Fibroblast of lung (primary cell): ENCODE results near the gene GPR162. TPM values are rescaled to one million over a fixed set of nuclear protein-coding genes. Genes with fewer than 3 reads are reported as not detected.

Source experiments
- DNase-seq, 2 donors: peaks; one replicate each; pipeline versions ENCODE4 v3.0.0 to v3.0.0-alpha.2; 2010; ENCODE audit warnings: low read depth in 2 of 2
- H2AFZ ChIP-seq: 2 replicates; pipeline ENCODE4 v1.5.1; 2012; ENCODE audit warnings: low read length, control low read depth, inconsistent platforms
- H3K27ac ChIP-seq: 2 replicates; pipeline ENCODE4 v1.5.1; 2011; ENCODE audit warnings: low read length, control low read depth; ENCODE audit not compliant: insufficient read depth
- H3K27me3 ChIP-seq: 2 replicates; pipeline ENCODE4 v1.5.1; 2011; ENCODE audit warnings: mild to moderate bottlenecking, low read length; ENCODE audit not compliant: control insufficient read depth, insufficient read depth
- H3K36me3 ChIP-seq: 2 replicates; pipeline ENCODE4 v1.5.1; 2011; ENCODE audit warnings: low read length; ENCODE audit not compliant: control insufficient read depth, insufficient read depth
- H3K4me1 ChIP-seq: 2 replicates; pipeline ENCODE4 v1.5.1; 2011; ENCODE audit warnings: low read length; ENCODE audit not compliant: control insufficient read depth, insufficient read depth; ENCODE audit errors: extremely low read depth
- H3K4me2 ChIP-seq: 2 replicates; pipeline ENCODE4 v1.5.1; 2011; ENCODE audit warnings: low read length, control low read depth; ENCODE audit not compliant: insufficient read depth; ENCODE audit errors: extremely low read depth
- H3K4me3 ChIP-seq, 4 experiments: fragments of 200-600 bp in 1 of 4; sonication (generic) in 1 of 4; replicated peaks in 1 of 4; 2 replicates each; pipeline ENCODE4 v1.5.1; 2011 to 2016; ENCODE audit warnings: low read length in 4 of 4, low read depth in 3 of 4, mild to moderate bottlenecking in 3 of 4, control low read depth in 2 of 4, inconsistent platforms in 1 of 4, mixed read lengths in 1 of 4; ENCODE audit not compliant: insufficient read depth in 1 of 4; ENCODE audit errors: control extremely low read depth in 1 of 4
- H3K79me2 ChIP-seq: 2 replicates; pipeline ENCODE4 v1.5.1; 2012; ENCODE audit warnings: mild to moderate bottlenecking, low read length, inconsistent platforms; ENCODE audit not compliant: control insufficient read depth, insufficient read depth
- H3K9ac ChIP-seq: 2 replicates; pipeline ENCODE4 v1.5.1; 2011; ENCODE audit warnings: mild to moderate bottlenecking, low read length, control low read depth; ENCODE audit not compliant: insufficient read depth
- H3K9me3 ChIP-seq: 2 replicates; pipeline ENCODE4 v1.5.1; 2012; ENCODE audit warnings: low read depth, low read length; ENCODE audit not compliant: control insufficient read depth, insufficient read depth
- H4K20me1 ChIP-seq: 2 replicates; pipeline ENCODE4 v1.5.1; 2011; ENCODE audit warnings: low read length; ENCODE audit not compliant: control insufficient read depth, insufficient read depth; ENCODE audit errors: extremely low read depth
- EZH2 ChIP-seq: IDR thresholded peaks from 2 replicates; pipeline ENCODE4 v1.5.1; 2012; ENCODE audit warnings: low read length, control low read depth, mild to moderate bottlenecking; ENCODE audit errors: missing control alignments
- polyA plus RNA-seq, 2 donors: library from polyadenylated mRNA; depleted of rRNA in 1 of 2; stranded (reverse) in 1 of 2; unstranded in 1 of 2; fragments of >200 nt; gene quantifications; 2 replicates each; pipeline ENCODE4 v1.2.1, GENCODE V29; 2011 to 2012; ENCODE audit warnings: missing spikeins in 1 of 2
- total RNA-seq: library from RNA; depleted of rRNA; stranded (reverse); fragments of >200 nt; gene quantifications from 2 replicates; pipeline ENCODE4 v1.2.1, GENCODE V29; 2014
- TF ChIP-seq, protein P1 (sequence below), 2 donors: IDR thresholded peaks in 1 of 2; conservative IDR thresholded peaks in 1 of 2; 1 replicate in 1 of 2; 2 replicates in 1 of 2; pipeline ENCODE4 v1.5.1; 2011 to 2012; ENCODE audit warnings: low read length in 2 of 2, control low read depth in 1 of 2, inconsistent platforms in 1 of 2, low read depth in 1 of 2, mild to moderate bottlenecking in 1 of 2

The GPR162 gene
- total and polyA plus RNA-seq, 2 donors (not counting 1 experiment from before 2014, with no cell fraction given), result 5.6 to 11.1 TPM

GRCh38 chr12:6849976-6850560 lies 28.4 kb downstream of the GPR162 start:
- DNase-seq, result no peak
- Histone ChIP-seq H4K20me1 (no peaks in the 10 kb centered on the region), H3K4me1 (peaks cover 17% of the 10 kb centered on the region), H3K4me2 (peak overlapping the region; percentile 89), H3K36me3 (peaks cover 25% of the 10 kb centered on the region), H3K79me2 (peaks cover 44% of the 10 kb centered on the region), H3K27me3 (no peaks in the 10 kb centered on the region), H3K27ac (no peak overlapping the region), H2AFZ (no peak overlapping the region), H3K9me3 (no peaks in the 10 kb centered on the region), H3K4me3 (peak overlapping the region; percentile 53 to 93 (median 76)), H3K9ac (no peak overlapping the region)
- TF ChIP-seq, protein P1, sequence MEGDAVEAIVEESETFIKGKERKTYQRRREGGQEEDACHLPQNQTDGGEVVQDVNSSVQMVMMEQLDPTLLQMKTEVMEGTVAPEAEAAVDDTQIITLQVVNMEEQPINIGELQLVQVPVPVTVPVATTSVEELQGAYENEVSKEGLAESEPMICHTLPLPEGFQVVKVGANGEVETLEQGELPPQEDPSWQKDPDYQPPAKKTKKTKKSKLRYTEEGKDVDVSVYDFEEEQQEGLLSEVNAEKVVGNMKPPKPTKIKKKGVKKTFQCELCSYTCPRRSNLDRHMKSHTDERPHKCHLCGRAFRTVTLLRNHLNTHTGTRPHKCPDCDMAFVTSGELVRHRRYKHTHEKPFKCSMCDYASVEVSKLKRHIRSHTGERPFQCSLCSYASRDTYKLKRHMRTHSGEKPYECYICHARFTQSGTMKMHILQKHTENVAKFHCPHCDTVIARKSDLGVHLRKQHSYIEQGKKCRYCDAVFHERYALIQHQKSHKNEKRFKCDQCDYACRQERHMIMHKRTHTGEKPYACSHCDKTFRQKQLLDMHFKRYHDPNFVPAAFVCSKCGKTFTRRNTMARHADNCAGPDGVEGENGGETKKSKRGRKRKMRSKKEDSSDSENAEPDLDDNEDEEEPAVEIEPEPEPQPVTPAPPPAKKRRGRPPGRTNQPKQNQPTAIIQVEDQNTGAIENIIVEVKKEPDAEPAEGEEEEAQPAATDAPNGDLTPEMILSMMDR (conservative IDR thresholded peaks at IDR 0.05 in 1 of 2, IDR thresholded peaks at IDR 0.05 in 1 of 2; ENCODE audit: low read depth in 1 of 2, low read length in 2 of 2), result no peak
- TF ChIP-seq EZH2, result no peak

DNA sequence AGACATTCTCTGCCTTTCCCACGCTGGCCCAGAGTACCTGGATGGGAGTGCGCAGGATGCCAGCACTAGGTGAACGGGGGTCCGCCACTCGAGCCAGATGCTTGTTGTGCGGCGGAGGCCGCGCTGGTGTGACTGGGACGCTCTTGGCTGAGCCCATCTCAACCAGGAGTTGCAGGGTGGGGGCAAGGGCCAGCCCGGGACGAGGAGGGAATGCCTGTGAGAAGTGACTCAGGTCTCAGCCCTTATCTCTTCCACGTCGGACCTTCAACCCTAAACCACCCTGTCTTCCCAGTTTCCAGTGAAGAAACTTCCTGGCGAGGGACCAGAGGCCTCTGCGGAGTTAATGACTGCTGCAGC lies 29.2 kb downstream of the GPR162 start:
- Histone ChIP-seq H3K9me3 (no peaks in the 10 kb centered on the region), H3K4me3 (peak overlapping the region; percentile 53 to 93 (median 76)), H3K36me3 (peaks cover 20% of the 10 kb centered on the region), H2AFZ (no peak overlapping the region), H3K4me2 (peak overlapping the region; percentile 89), H3K9ac (peak overlapping the region; percentile 22), H3K79me2 (peaks cover 49% of the 10 kb centered on the region), H4K20me1 (no peaks in the 10 kb centered on the region), H3K4me1 (peaks cover 17% of the 10 kb centered on the region), H3K27me3 (no peaks in the 10 kb centered on the region), H3K27ac (peak overlapping the region; percentile 22)
- TF ChIP-seq EZH2, result no peak
- TF ChIP-seq, protein P1 (conservative IDR thresholded peaks at IDR 0.05 in 1 of 2, IDR thresholded peaks at IDR 0.05 in 1 of 2; ENCODE audit: low read depth in 1 of 2, low read length in 2 of 2), result no peak
- no peak for DNase-seq

- H3K27ac ChIP-seq, result peak within 1 kb of the TSS; percentile 78
- H3K4me3 ChIP-seq, result peak within 1 kb of the TSS; percentile 64 to 93 (median 87)
- no peaks in the 10 kb centered on the region for H3K9me3 ChIP-seq
- peaks cover 17% of the 10 kb centered on the region for H3K36me3 ChIP-seq
- H3K27me3 ChIP-seq, result no peaks in the 10 kb centered on the region
- H2AFZ ChIP-seq, result peak within 1 kb of the TSS; percentile 98
- H3K4me1 ChIP-seq, result peaks cover 17% of the 10 kb centered on the region
- peak within 1 kb of the TSS; percentile 98 for H3K4me2 ChIP-seq
- peak; percentile 99 for DNase-seq
- peak within 1 kb of the TSS; percentile 70 for H3K9ac ChIP-seq
- H4K20me1 ChIP-seq, result no peaks in the 10 kb centered on the region
- peaks cover 49% of the 10 kb centered on the region for H3K79me2 ChIP-seq
- TF ChIP-seq, protein P1 (conservative IDR thresholded peaks at IDR 0.05 in 1 of 2, IDR thresholded peaks at IDR 0.05 in 1 of 2; ENCODE audit: low read depth in 1 of 2, low read length in 2 of 2), result no peak
- TF ChIP-seq EZH2, result no peak
Observed at GRCh38 chr12:6851153-6851920, 29.7 kb downstream of the GPR162 start, which contains the start of gene CDCA3. Gene CDCA3 (minus strand): TSS chr12:6851286. CDS start chr12:6850952, 334 bp downstream.
